Activated CD4-positive, alpha-beta T cell treated with anti-CD3 and anti-CD28 coated beads, Interleukin-2, Interleukin-4, amounts not matched to agents 100 ng/mL and 50 ng/mL, durations not matched to agents 16 hours and 8 hours (primary cell): ENCODE measurements around the gene YARS1.

Experiments used
- DNase-seq: peaks from one replicate; pipeline ENCODE4 v3.0.0-alpha.2; 2020; ENCODE audit warnings: low spot score

The YARS1 gene

GRCh38 chr1:32765570-32766327 lies 51.4 kb downstream of the YARS1 start:
- no peak for DNase-seq

- no peak for DNase-seq
Measured at GRCh38 chr1:32764826-32765569, 52.2 kb downstream of the YARS1 start.

- DNase-seq = no peak
Measured at GRCh38 chr1:32763221-32763620, 53.9 kb downstream of the YARS1 start.

GRCh38 chr1:32761936-32762335 lies 55.2 kb downstream of the YARS1 start:
- no peak for DNase-seq

- no peak for DNase-seq
Measured at GRCh38 chr1:32761253-32761877, 55.8 kb downstream of the YARS1 start.

GRCh38 chr1:32759997-32760623 lies 57.0 kb downstream of the YARS1 start:
- DNase-seq = no peak

GRCh38 chr1:32759521-32759981 lies 57.6 kb downstream of the YARS1 start:
- no peak for DNase-seq

GRCh38 chr1:32758795-32759430 lies 58.2 kb downstream of the YARS1 start:
- no peak for DNase-seq

GRCh38 chr1:32758177-32758794 lies 58.9 kb downstream of the YARS1 start:
- no peak for DNase-seq

GRCh38 chr1:32757213-32757895 lies 59.8 kb downstream of the YARS1 start:
- DNase-seq = no peak

- no peak for DNase-seq
Measured at GRCh38 chr1:32755810-32756159, 61.4 kb downstream of the YARS1 start.

GRCh38 chr1:32755098-32755809 lies 61.9 kb downstream of the YARS1 start:
- no peak for DNase-seq

GRCh38 chr1:32754317-32755097 lies 62.7 kb downstream of the YARS1 start:
- DNase-seq = no peak

- peak; percentile 38 for DNase-seq
Measured at GRCh38 chr1:32753532-32754316, 63.4 kb downstream of the YARS1 start.

GRCh38 chr1:32749771-32750170 lies 67.4 kb downstream of the YARS1 start:
- DNase-seq = no peak

GRCh38 chr1:32749332-32749731 lies 67.8 kb downstream of the YARS1 start:
- no peak for DNase-seq

- no peak for DNase-seq
Measured at GRCh38 chr1:32748926-32749325, 68.2 kb downstream of the YARS1 start.

GRCh38 chr1:32748348-32748747 lies 68.8 kb downstream of the YARS1 start:
- DNase-seq = no peak

- DNase-seq = no peak
Measured at GRCh38 chr1:32746130-32746529, 71.0 kb downstream of the YARS1 start.
